ENCODE data around the gene RDH8. TPM values are rescaled to one million over a fixed set of nuclear protein-coding genes. Genes with fewer than 3 reads are reported as not detected.

RDH8 gene
- total RNA-seq, 1 experiment from 2014 or later = not detected

- Histone ChIP-seq H3K27me3 (ENCODE audit: low read length) (peaks cover 33% of the 10 kb centered on the region), H3K4me3 (ENCODE audit: low read length) (no peak overlapping the region), H3F3A (ENCODE audit: low read length, unreplicated experiment) (no peaks in the 10 kb centered on the region), H3K9ac (ENCODE audit: low read length) (no peak overlapping the region), H3K4me2 (ENCODE audit: low read length) (no peak overlapping the region), H3K27ac (ENCODE audit: low read length) (no peak overlapping the region), H2AFZ (ENCODE audit: low read length) (no peak overlapping the region), H3K4me1 (ENCODE audit: insufficient read depth, low read length) (no peaks in the 10 kb centered on the region), H4K20me1 (ENCODE audit: low read length) (no peaks in the 10 kb centered on the region), H3K79me2 (ENCODE audit: low read length) (no peaks in the 10 kb centered on the region), H3K36me3 (ENCODE audit: low read depth, low read length) (no peaks in the 10 kb centered on the region), H3K9me2 (replicated peaks; ENCODE audit: low read length) (no peaks in the 10 kb centered on the region), H3K9me3 (ENCODE audit: low read length) (no peaks in the 10 kb centered on the region)
- BruUV-seq (replicated peaks) = no TSS peak
- DNase-seq (no peak), ATAC-seq (no peak)
- TF ChIP-seq EZH2 (IDR thresholded peaks at IDR 0.05; ENCODE audit: low read length, unreplicated experiment) = no peak
- TF ChIP-seq, protein P1, sequence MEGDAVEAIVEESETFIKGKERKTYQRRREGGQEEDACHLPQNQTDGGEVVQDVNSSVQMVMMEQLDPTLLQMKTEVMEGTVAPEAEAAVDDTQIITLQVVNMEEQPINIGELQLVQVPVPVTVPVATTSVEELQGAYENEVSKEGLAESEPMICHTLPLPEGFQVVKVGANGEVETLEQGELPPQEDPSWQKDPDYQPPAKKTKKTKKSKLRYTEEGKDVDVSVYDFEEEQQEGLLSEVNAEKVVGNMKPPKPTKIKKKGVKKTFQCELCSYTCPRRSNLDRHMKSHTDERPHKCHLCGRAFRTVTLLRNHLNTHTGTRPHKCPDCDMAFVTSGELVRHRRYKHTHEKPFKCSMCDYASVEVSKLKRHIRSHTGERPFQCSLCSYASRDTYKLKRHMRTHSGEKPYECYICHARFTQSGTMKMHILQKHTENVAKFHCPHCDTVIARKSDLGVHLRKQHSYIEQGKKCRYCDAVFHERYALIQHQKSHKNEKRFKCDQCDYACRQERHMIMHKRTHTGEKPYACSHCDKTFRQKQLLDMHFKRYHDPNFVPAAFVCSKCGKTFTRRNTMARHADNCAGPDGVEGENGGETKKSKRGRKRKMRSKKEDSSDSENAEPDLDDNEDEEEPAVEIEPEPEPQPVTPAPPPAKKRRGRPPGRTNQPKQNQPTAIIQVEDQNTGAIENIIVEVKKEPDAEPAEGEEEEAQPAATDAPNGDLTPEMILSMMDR (conservative IDR thresholded peaks at IDR 0.05; ENCODE audit: low read depth, low read length) = no peak
- no peak for TF ChIP-seq EZH2phosphoT487 (IDR thresholded peaks at IDR 0.05; ENCODE audit: borderline replicate concordance, low read length)
- CTCF ChIA-PET = no interaction called here
- intact Hi-C loops (cut with micrococcal nuclease) = no loop called here
- POLR2A ChIA-PET (ENCODE audit: unreplicated experiment) = no interaction called here
Observed at GRCh38 chr19:9967326-9967725, 46.0 kb upstream of the RDH8 start.

DNA sequence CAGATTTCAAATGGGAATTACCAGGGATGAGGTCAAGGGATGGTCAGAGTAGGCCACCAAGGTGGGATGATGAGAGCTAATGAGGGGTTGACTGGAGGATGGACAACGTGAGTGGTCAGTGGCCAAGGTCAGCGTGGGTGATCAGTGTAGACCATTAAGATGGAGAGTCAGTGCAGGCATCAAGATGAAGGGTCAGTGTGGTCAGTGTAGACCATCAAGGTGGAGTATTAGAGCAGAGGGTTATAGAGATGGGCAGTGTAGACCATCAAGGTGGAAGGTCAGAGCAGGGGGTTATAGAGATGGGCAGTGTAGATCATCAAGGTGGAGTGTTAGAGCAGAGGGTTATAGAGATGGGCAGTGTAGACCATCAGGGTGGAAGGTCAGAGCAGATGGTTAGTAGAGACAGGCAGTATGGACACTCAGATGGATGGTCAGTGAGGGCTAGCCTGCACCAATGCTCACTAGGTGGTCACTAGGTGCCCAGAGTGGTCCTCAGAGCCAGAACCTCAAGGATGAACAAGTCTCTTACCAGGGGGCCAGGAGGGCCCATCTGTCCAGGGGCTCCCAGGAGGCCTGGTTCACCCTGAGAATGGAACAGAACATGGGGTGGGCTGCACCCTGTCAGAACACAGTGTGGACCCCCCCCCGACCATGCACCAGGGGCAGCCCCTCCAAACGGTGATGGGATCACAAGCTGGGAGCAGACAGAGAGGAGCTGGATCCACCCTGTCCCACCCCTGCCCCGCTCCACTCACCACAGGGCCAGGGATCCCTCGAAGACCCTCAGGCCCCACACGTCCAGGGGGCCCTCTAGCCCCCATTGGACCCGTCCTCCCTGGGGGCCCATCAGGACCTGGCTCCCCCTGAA, 44.2 kb upstream of the RDH8 start:
- Histone ChIP-seq H3K9ac (ENCODE audit: low read length) (no peak overlapping the region), H3K4me2 (ENCODE audit: low read length) (no peak overlapping the region), H3K4me3 (ENCODE audit: low read length) (no peak overlapping the region), H3K79me2 (ENCODE audit: low read length) (no peaks in the 10 kb centered on the region), H2AFZ (ENCODE audit: low read length) (no peak overlapping the region), H3K27me3 (ENCODE audit: low read length) (peaks cover 33% of the 10 kb centered on the region), H3F3A (ENCODE audit: low read length, unreplicated experiment) (no peaks in the 10 kb centered on the region), H4K20me1 (ENCODE audit: low read length) (no peaks in the 10 kb centered on the region), H3K36me3 (ENCODE audit: low read depth, low read length) (no peaks in the 10 kb centered on the region), H3K9me3 (ENCODE audit: low read length) (no peaks in the 10 kb centered on the region), H3K4me1 (ENCODE audit: insufficient read depth, low read length) (no peaks in the 10 kb centered on the region), H3K9me2 (replicated peaks; ENCODE audit: low read length) (no peaks in the 10 kb centered on the region), H3K27ac (ENCODE audit: low read length) (no peak overlapping the region)
- CTCF ChIA-PET = interaction anchor here (0.6 kb wide), 1 partner anchor 31 kb away, joined by 8 read pairs; no protein-coding TSS in a partner anchor
- TF ChIP-seq, protein P1 (conservative IDR thresholded peaks at IDR 0.05; ENCODE audit: low read depth, low read length) = no peak
- TF ChIP-seq EZH2 (IDR thresholded peaks at IDR 0.05; ENCODE audit: low read length, unreplicated experiment) (no peak), EZH2phosphoT487 (IDR thresholded peaks at IDR 0.05; ENCODE audit: borderline replicate concordance, low read length) (no peak)
- ATAC-seq (no peak), DNase-seq (no peak)
- POLR2A ChIA-PET (ENCODE audit: unreplicated experiment) = no interaction called here
- intact Hi-C loops (cut with micrococcal nuclease) = no loop called here
- no TSS peak for BruUV-seq (replicated peaks)

- Histone ChIP-seq H3K36me3 (ENCODE audit: low read depth, low read length) (no peaks in the 10 kb centered on the region), H3K9me3 (ENCODE audit: low read length) (no peaks in the 10 kb centered on the region), H3K27ac (ENCODE audit: low read length) (no peak overlapping the region), H3K27me3 (ENCODE audit: low read length) (peaks cover 33% of the 10 kb centered on the region), H3K4me1 (ENCODE audit: insufficient read depth, low read length) (no peaks in the 10 kb centered on the region), H3K79me2 (ENCODE audit: low read length) (no peaks in the 10 kb centered on the region), H3K4me2 (ENCODE audit: low read length) (no peak overlapping the region), H3K9me2 (replicated peaks; ENCODE audit: low read length) (no peaks in the 10 kb centered on the region), H4K20me1 (ENCODE audit: low read length) (no peaks in the 10 kb centered on the region), H2AFZ (ENCODE audit: low read length) (no peak overlapping the region), H3K9ac (ENCODE audit: low read length) (no peak overlapping the region), H3K4me3 (ENCODE audit: low read length) (no peak overlapping the region), H3F3A (ENCODE audit: low read length, unreplicated experiment) (no peaks in the 10 kb centered on the region)
- TF ChIP-seq EZH2phosphoT487 (IDR thresholded peaks at IDR 0.05; ENCODE audit: borderline replicate concordance, low read length) = no peak
- TF ChIP-seq EZH2 (IDR thresholded peaks at IDR 0.05; ENCODE audit: low read length, unreplicated experiment) = no peak
- TF ChIP-seq, protein P1 (conservative IDR thresholded peaks at IDR 0.05; ENCODE audit: low read depth, low read length) = no peak
- DNase-seq = no peak
- CTCF ChIA-PET = no interaction called here
- intact Hi-C loops (cut with micrococcal nuclease) = no loop called here
- BruUV-seq (replicated peaks) = no TSS peak
- no peak for ATAC-seq
- POLR2A ChIA-PET (ENCODE audit: unreplicated experiment) = no interaction called here
Observed at GRCh38 chr19:9969688-9969975, 43.7 kb upstream of the RDH8 start.

Data from PC-3 (cell line).